Lung microvascular endothelial cell (primary cell): ENCODE data around the gene UBTD2. TPM values are rescaled to one million over a fixed set of nuclear protein-coding genes. Genes with fewer than 3 reads are reported as not detected.
A peak's percentile ranks its signal among the peaks of the same experiment; 100 is the strongest.

Experiments used
- DNase-seq, 2 donors: peaks; one replicate each; pipeline versions ENCODE4 v3.0.0 to v3.0.0-alpha.2; 2010; ENCODE audit warnings: low read depth in 2 of 2
- total RNA-seq: library from RNA; depleted of rRNA; stranded (reverse); fragments of >200 nt; gene quantifications from 2 replicates; pipeline ENCODE4 v1.2.1, GENCODE V29; 2014

The UBTD2 gene
- total RNA-seq, 1 donor from 2014 or later = 14.7 TPM

- no peak for DNase-seq
Observed at GRCh38 chr5:172194985-172195774, 88.4 kb downstream of the UBTD2 start.

GRCh38 chr5:172193872-172194271, 89.7 kb downstream of the UBTD2 start, which contains the start of gene EFCAB9:
Gene EFCAB9, plus strand, starts transcription at chr5:172194172. Its CDS starts 1 bp downstream, at chr5:172194173.
- DNase-seq = no peak

- DNase-seq = no peak
Observed at GRCh38 chr5:172189693-172190296, 93.8 kb downstream of the UBTD2 start.

- no peak for DNase-seq
Observed at GRCh38 chr5:172188893-172189692, 94.5 kb downstream of the UBTD2 start.

- DNase-seq = peak; percentile 92 to 95
Observed at GRCh38 chr5:172188033-172188892, 95.3 kb downstream of the UBTD2 start, which contains the start of gene STK10. Gene STK10, minus strand, starts transcription at chr5:172188224. Its CDS starts 182 bp downstream, at chr5:172188042.

GRCh38 chr5:172187118-172188032, 96.2 kb downstream of the UBTD2 start:
- DNase-seq = peak; percentile 50 to 71

DNA sequence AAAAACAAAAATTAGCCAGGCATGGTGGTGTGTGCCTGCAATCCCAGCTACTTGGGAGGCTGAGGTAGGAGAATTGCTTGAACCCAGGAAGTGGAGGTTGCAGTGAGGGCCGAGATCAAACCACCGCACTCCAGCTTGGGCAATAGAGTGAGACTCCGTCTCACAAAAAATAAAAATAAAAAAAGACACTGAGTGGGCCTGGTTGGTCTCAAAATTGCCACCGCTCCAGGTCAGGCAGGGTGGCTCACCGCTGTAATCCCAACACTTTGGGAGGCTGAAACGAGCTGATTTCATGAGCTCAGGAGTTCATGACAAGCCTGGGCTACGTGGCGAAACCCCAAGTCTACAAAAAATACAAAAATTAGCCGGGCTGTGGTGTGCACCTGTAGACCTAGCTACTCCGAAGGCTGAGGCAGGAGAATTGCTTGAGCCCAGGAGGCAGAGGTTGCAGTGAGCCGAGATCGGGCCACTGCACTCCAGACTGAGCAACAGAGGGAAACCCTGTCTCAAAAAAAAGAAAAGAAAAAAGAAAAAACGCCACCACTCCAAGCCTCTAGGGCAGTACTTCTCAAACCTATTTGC, 97.4 kb downstream of the UBTD2 start:
- no peak for DNase-seq

GRCh38 chr5:172185096-172185461, 98.5 kb downstream of the UBTD2 start:
- no peak for DNase-seq

- no peak for DNase-seq
Observed at GRCh38 chr5:172183881-172184280, 99.7 kb downstream of the UBTD2 start.

GRCh38 chr5:172182291-172182690, 101.3 kb downstream of the UBTD2 start:
- no peak for DNase-seq

GRCh38 chr5:172180936-172181335, 102.6 kb downstream of the UBTD2 start:
- no peak for DNase-seq

DNA sequence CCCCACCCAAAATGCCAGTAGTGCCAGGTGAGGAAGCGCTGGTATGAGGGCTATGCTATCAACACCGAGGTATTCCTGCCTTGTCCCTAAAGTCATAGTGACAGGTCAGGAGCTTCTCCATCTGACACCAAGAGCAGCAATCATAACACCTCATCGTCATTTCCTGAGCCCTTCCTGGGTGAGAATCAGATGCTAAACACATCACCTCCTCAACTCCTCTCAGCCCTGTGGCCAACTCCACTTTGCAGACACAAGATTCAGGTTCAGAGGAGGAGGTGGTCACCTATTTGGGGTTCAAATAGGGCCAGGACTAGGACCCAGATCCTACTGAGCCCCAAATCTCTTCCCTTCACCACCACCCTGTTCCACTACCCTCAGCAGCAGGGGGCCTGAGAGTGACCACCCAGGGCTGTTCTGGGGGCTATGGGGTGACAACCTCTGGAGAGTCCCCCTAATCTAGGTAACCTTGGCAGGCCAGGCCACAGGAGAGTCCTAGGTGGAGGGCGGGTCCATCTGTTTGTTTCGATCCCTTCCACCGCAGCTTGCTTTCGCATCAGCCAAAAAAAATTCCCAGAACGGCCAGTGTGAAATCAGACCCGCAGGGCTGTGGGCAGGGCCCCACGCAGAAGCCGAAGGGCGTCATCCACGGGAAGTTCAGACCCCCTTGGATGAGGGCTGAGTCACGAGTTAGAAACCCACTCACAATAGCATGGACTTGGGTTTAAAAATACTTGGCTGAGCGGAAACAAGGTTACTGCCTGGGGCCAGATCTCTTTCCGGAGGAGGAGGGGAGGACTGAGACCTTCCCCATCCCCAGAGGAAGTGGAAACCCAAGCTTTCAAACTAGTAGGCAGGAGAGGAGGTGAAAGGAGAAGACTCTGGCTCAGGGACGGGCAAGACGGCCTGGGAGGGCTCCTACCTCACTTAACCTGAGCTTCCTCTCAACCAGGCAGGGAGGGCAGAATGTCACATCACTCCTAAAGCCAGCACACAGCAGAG, 104.3 kb downstream of the UBTD2 start:
- DNase-seq = peak; percentile 67 to 75

- no peak for DNase-seq
Observed at GRCh38 chr5:172178301-172178987, 105.1 kb downstream of the UBTD2 start.

GRCh38 chr5:172177176-172177575, 106.4 kb downstream of the UBTD2 start:
- no peak for DNase-seq

DNA sequence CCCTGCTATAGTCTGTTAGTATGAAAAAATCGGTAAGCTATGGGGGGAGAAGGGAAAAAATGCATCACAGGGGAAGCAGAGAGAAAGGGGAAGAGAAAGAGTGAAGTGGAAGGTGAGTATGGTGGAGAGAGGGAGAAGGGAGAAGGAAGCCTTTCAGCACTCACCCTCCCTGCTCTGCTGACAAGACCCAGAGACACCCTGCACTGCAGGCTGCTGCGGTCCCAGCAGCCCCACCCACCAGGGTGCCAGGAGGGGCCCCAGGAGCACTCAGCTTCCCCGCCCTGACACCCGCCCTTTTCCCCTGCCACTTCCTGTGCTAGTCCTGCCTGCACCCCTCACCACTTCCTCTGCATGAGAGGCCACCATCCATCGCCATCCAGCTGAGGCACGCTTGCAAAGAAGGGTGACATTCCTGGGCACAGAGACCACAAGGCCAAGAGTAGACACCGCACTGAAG, 108.3 kb downstream of the UBTD2 start:
- DNase-seq = no peak

- DNase-seq = peak in 1 of 2 donors; percentile 52
Observed at GRCh38 chr5:172173564-172174153, 109.9 kb downstream of the UBTD2 start.

GRCh38 chr5:172172912-172173563, 110.5 kb downstream of the UBTD2 start:
- DNase-seq = no peak
